ENCODE results near the gene ADGRF5.

Gene ADGRF5

GRCh38 chr6:46921731-46922130 is at the start of gene ADGRF5:
TSS of gene ADGRF5 (minus strand) at chr6:46921938. CDS start at chr6:46906762, 15,176 bp downstream.
- no peak for DNase-seq

- DNase-seq = no peak
Measured at GRCh38 chr6:46969206-46969605, 47.5 kb upstream of the ADGRF5 start.

GRCh38 chr6:46967826-46968349 is 46.1 kb upstream of the ADGRF5 start:
- DNase-seq = no peak

- no peak for DNase-seq
Measured at GRCh38 chr6:46964716-46965519, 43.2 kb upstream of the ADGRF5 start.

- no peak for DNase-seq
Measured at GRCh38 chr6:46963626-46964025, 41.9 kb upstream of the ADGRF5 start.

GRCh38 chr6:46963039-46963438 is 41.3 kb upstream of the ADGRF5 start:
- no peak for DNase-seq

GRCh38 chr6:46961711-46962110 is 40.0 kb upstream of the ADGRF5 start:
- no peak for DNase-seq

- no peak for DNase-seq
Measured at GRCh38 chr6:46961232-46961631, 39.5 kb upstream of the ADGRF5 start.

- DNase-seq = no peak
Measured at GRCh38 chr6:46959419-46959818, 37.7 kb upstream of the ADGRF5 start.

- DNase-seq = no peak
Measured at GRCh38 chr6:46956409-46956808, 34.7 kb upstream of the ADGRF5 start.

GRCh38 chr6:46954837-46955451 is 33.2 kb upstream of the ADGRF5 start:
- DNase-seq = no peak

- DNase-seq = no peak
Measured at GRCh38 chr6:46953921-46954320, 32.2 kb upstream of the ADGRF5 start.

- DNase-seq = no peak
Measured at GRCh38 chr6:46949632-46950280, 28.0 kb upstream of the ADGRF5 start.

GRCh38 chr6:46948699-46949098 is 27.0 kb upstream of the ADGRF5 start:
- no peak for DNase-seq

GRCh38 chr6:46947497-46947896 is 25.8 kb upstream of the ADGRF5 start:
- DNase-seq = no peak

- no peak for DNase-seq
Measured at GRCh38 chr6:46940433-46941226, 18.9 kb upstream of the ADGRF5 start.

GRCh38 chr6:46937642-46938041 is 15.9 kb upstream of the ADGRF5 start:
- no peak for DNase-seq

GRCh38 chr6:46935687-46936086 is 13.9 kb upstream of the ADGRF5 start:
- no peak for DNase-seq

- DNase-seq = no peak
Measured at GRCh38 chr6:46933751-46934150, 12.0 kb upstream of the ADGRF5 start.

GRCh38 chr6:46932526-46933319 is 11.0 kb upstream of the ADGRF5 start:
- DNase-seq = no peak

GRCh38 chr6:46931416-46931815 is 9.7 kb upstream of the ADGRF5 start:
- no peak for DNase-seq

GRCh38 chr6:46930331-46930730 is 8.6 kb upstream of the ADGRF5 start:
- DNase-seq = no peak
